IMR-90 (cell line): ENCODE data around the gene SRXN1. TPM values are rescaled to one million over a fixed set of nuclear protein-coding genes. Genes with fewer than 3 reads are reported as not detected.

ENCODE experiments used
- ATAC-seq: fragments of 200-7000 bp; cut with Tn5 transposase; 2 replicates; pipeline ENCODE4 v1.9.1; 2020; ENCODE audit warnings: low read depth, mild to moderate bottlenecking, moderate library complexity
- BruUV-seq: library from RNA; stranded (reverse); fragments of 400-500 nt; replicated peaks from 2 replicates; lab custom pipeline; 2021; lab: Mats Ljungman, UMichigan
- CTCF ChIA-PET: fragments of 300-600 bp; formaldehyde crosslinking; extraction: SDS; loops from one replicate; lab custom pipeline; 2021; ENCODE audit warnings: antibody characterized with exemption; lab: Yijun Ruan, JAX
- POLR2A ChIA-PET: fragments of 300-600 bp; sonication (Branson Sonifier 250); formaldehyde crosslinking; loops from one replicate; lab custom pipeline; 2022; ENCODE audit warnings: antibody characterized with exemption; ENCODE audit not compliant: unreplicated experiment; lab: Charles Lee
- DNase-seq: peaks from one replicate; pipeline ENCODE4 v3.0.0; 2013
- H2AFZ ChIP-seq: replicated peaks from 2 replicates; pipeline ENCODE3; 2013; ENCODE audit warnings: low read length, mild to moderate bottlenecking; ENCODE audit not compliant: poor library complexity
- H2AK5ac ChIP-seq: 2 replicates; pipeline ENCODE4 v1.6.1; 2013; ENCODE audit warnings: low read depth, low read length, inconsistent platforms
- H2AK9ac ChIP-seq: replicated peaks from 2 replicates; pipeline ENCODE3; 2013; ENCODE audit warnings: mild to moderate bottlenecking, low read depth, low read length, moderate library complexity; ENCODE audit not compliant: poor library complexity
- H2BK120ac ChIP-seq: 2 replicates; pipeline ENCODE4 v1.6.1; 2013; ENCODE audit warnings: low read depth, low read length, inconsistent platforms
- H2BK15ac ChIP-seq: 3 replicates; pipeline ENCODE4 v1.6.1; 2013; ENCODE audit warnings: low read depth, low read length, inconsistent platforms
- H2BK20ac ChIP-seq: 2 replicates; pipeline ENCODE4 v1.6.1; 2013; ENCODE audit warnings: low read depth, mild to moderate bottlenecking, inconsistent platforms, low read length, moderate library complexity
- H2BK5ac ChIP-seq: 2 replicates; pipeline ENCODE4 v1.6.1; 2013; ENCODE audit warnings: mild to moderate bottlenecking, low read depth, low read length, inconsistent platforms; ENCODE audit not compliant: poor library complexity, severe bottlenecking
- H3K14ac ChIP-seq: replicated peaks from 2 replicates; pipeline ENCODE4 v1.6.1; 2013; ENCODE audit warnings: low read depth, low read length, inconsistent platforms
- H3K18ac ChIP-seq: 2 replicates; pipeline ENCODE4 v1.6.1; 2013; ENCODE audit warnings: low read depth, low read length, control low read depth
- H3K23ac ChIP-seq: 2 replicates; pipeline ENCODE4 v1.6.1; 2013; ENCODE audit warnings: low read depth, low read length, inconsistent platforms
- H3K27ac ChIP-seq: 2 replicates; pipeline ENCODE4 v1.5.1; 2013; ENCODE audit warnings: mild to moderate bottlenecking, control low read depth, low read length; ENCODE audit not compliant: insufficient read depth
- H3K27me3 ChIP-seq: 2 replicates; pipeline ENCODE4 v1.6.1; 2013; ENCODE audit warnings: low read length; ENCODE audit not compliant: control insufficient read depth, insufficient read depth
- H3K36me3 ChIP-seq: 2 replicates; pipeline ENCODE4 v1.6.1; 2013; ENCODE audit warnings: low read length, mixed read lengths; ENCODE audit not compliant: control insufficient read depth, insufficient read depth
- H3K4ac ChIP-seq: 2 replicates; pipeline ENCODE4 v1.6.1; 2013; ENCODE audit warnings: low read depth, low read length, inconsistent platforms
- H3K4me1 ChIP-seq: 2 replicates; pipeline ENCODE4 v1.6.1; 2013; ENCODE audit warnings: low read length, mixed read lengths; ENCODE audit not compliant: control insufficient read depth, insufficient read depth
- H3K4me2 ChIP-seq: 2 replicates; pipeline ENCODE4 v1.6.1; 2013; ENCODE audit warnings: low read depth, mild to moderate bottlenecking, control low read depth, low read length, moderate library complexity
- H3K4me3 ChIP-seq: 2 replicates; pipeline ENCODE4 v1.5.1; 2013; ENCODE audit warnings: low read depth, mild to moderate bottlenecking, control low read depth, low read length, moderate library complexity; ENCODE audit not compliant: insufficient read depth
- H3K56ac ChIP-seq: 2 replicates; pipeline ENCODE4 v1.6.1; 2013; ENCODE audit warnings: low read length, inconsistent platforms; ENCODE audit not compliant: insufficient read depth; ENCODE audit errors: extremely low read depth
- H3K79me1 ChIP-seq, 2 experiments: 2 replicates each; pipeline ENCODE4 v1.6.1; 2013; ENCODE audit warnings: low read length in 2 of 2, inconsistent platforms in 1 of 2, low read depth in 1 of 2
- H3K9ac ChIP-seq: 2 replicates; pipeline ENCODE4 v1.6.1; 2013; ENCODE audit warnings: low read depth, low read length, control low read depth
- H3K9me1 ChIP-seq: 2 replicates; pipeline ENCODE4 v1.6.1; 2013; ENCODE audit warnings: low read length, inconsistent platforms; ENCODE audit not compliant: insufficient read depth
- H3K9me3 ChIP-seq: 2 replicates; pipeline ENCODE4 v1.6.1; 2013; ENCODE audit warnings: low read length; ENCODE audit not compliant: control insufficient read depth, insufficient read depth
- H4K20me1 ChIP-seq: 2 replicates; pipeline ENCODE4 v1.6.1; 2013; ENCODE audit warnings: low read length, inconsistent platforms; ENCODE audit not compliant: insufficient read depth
- H4K5ac ChIP-seq: 2 replicates; pipeline ENCODE4 v1.6.1; 2013; ENCODE audit warnings: mild to moderate bottlenecking, low read depth, low read length, control low read depth
- H4K8ac ChIP-seq, 2 experiments: 2 replicates each; pipeline ENCODE4 v1.6.1; 2013; ENCODE audit warnings: low read depth in 2 of 2, low read length in 2 of 2, control low read depth in 1 of 2, inconsistent platforms in 1 of 2
- H4K91ac ChIP-seq: 2 replicates; pipeline ENCODE4 v1.6.1; 2013; ENCODE audit warnings: low read depth, low read length, inconsistent platforms; ENCODE audit not compliant: insufficient read depth
- CEBPB ChIP-seq: IDR thresholded peaks from 2 replicates; pipeline ENCODE4 v1.6.1; 2012; ENCODE audit warnings: low read depth, low read length, improper control_type of control experiment
- CHD1 ChIP-seq: IDR thresholded peaks from 2 replicates; pipeline ENCODE4 v1.6.1; 2012; ENCODE audit warnings: low read depth, low read length, improper control_type of control experiment
- CTCF ChIP-seq: conservative IDR thresholded peaks from 2 replicates; pipeline ENCODE4 v1.5.1; 2012; ENCODE audit warnings: mild to moderate bottlenecking, low read depth, low read length, improper control_type of control experiment
- FOS ChIP-seq: fragments of 150-350 bp; IDR thresholded peaks from 2 replicates; pipeline ENCODE4 v1.6.1; 2016; ENCODE audit warnings: low read depth, low read length
- MAFK ChIP-seq: IDR thresholded peaks from 2 replicates; pipeline ENCODE4 v1.6.1; 2012; ENCODE audit warnings: low read depth, low read length, improper control_type of control experiment
- MAZ ChIP-seq: IDR thresholded peaks from 2 replicates; pipeline ENCODE4 v1.6.1; 2012; ENCODE audit warnings: low read depth, mild to moderate bottlenecking, low read length, improper control_type of control experiment, moderate library complexity, borderline replicate concordance
- MXI1 ChIP-seq: IDR thresholded peaks from 2 replicates; pipeline ENCODE4 v1.6.1; 2012; ENCODE audit warnings: low read depth, mild to moderate bottlenecking, low read length, moderate library complexity, borderline replicate concordance
- NFE2L2 ChIP-seq: fragments of 150-350 bp; IDR thresholded peaks from 2 replicates; pipeline ENCODE4 v1.6.1; 2016; ENCODE audit warnings: low read depth, mild to moderate bottlenecking, low read length
- POLR2A ChIP-seq: IDR thresholded peaks from 2 replicates; pipeline ENCODE4 v1.6.1; 2012; ENCODE audit warnings: mild to moderate bottlenecking, low read depth, low read length
- RAD21 ChIP-seq: IDR thresholded peaks from 2 replicates; pipeline ENCODE4 v1.6.1; 2012; ENCODE audit warnings: low read length, improper control_type of control experiment
- RCOR1 ChIP-seq: IDR thresholded peaks from 2 replicates; pipeline ENCODE4 v1.6.1; 2012; ENCODE audit warnings: mild to moderate bottlenecking, low read length, improper control_type of control experiment; ENCODE audit not compliant: insufficient replicate concordance
- RFX5 ChIP-seq: IDR thresholded peaks from 2 replicates; pipeline ENCODE4 v1.8.0; 2012; ENCODE audit warnings: low read depth, mild to moderate bottlenecking, low read length, moderate library complexity
- SMC3 ChIP-seq: fragments of 150-350 bp; IDR thresholded peaks from 2 replicates; pipeline ENCODE4 v1.6.1; 2016; ENCODE audit warnings: low read depth, mild to moderate bottlenecking, antibody characterized with exemption, low read length, moderate library complexity
- USF2 ChIP-seq: fragments of 150-350 bp; IDR thresholded peaks from 2 replicates; pipeline ENCODE4 v1.6.1; 2017; ENCODE audit warnings: mild to moderate bottlenecking, antibody characterized with exemption, low read length, low read depth
- WGBS, 2 experiments: methylation state at CpG; one replicate each; pipeline versions ENCODE4 v1.1.5 to v1.1.7; 2013; ENCODE audit warnings: missing lambda C conversion rate in 2 of 2; ENCODE audit not compliant: insufficient read length in 1 of 2; ENCODE audit errors: extremely low coverage in 2 of 2; 5-methylcytosine and 5-hydroxymethylcytosine counted together
- dilution Hi-C: fragments of 300-500 bp; cut with HindIII; formaldehyde crosslinking; loops from one replicate; pipeline ENCODE4 v1.14.3; 2018; ENCODE audit warnings: low sequenced_read_pairs; ENCODE audit not compliant: unreplicated experiment
- in situ Hi-C: fragments of 300-500 bp; cut with MboI; formaldehyde crosslinking; loops from 3 replicates; pipeline ENCODE4 v1.14.3; 2019; ENCODE audit warnings: low sequenced_read_pairs, inconsistent platforms, mixed read lengths
- intact Hi-C: fragments of 100-400 bp; cut with micrococcal nuclease; formaldehyde crosslinking; loops from 2 replicates; pipeline ENCODE4 v1.10.0; 2022
- polyA plus RNA-seq, 3 experiments: library from polyadenylated mRNA; depleted of rRNA; stranded (reverse); fragments of >200 nt; gene quantifications; 2 replicates each; pipeline ENCODE4 v1.2.3, GENCODE V29; 2012; ENCODE audit warnings: low replicate concordance in 1 of 3
- total RNA-seq: library from RNA; depleted of rRNA; stranded (reverse); fragments of >200 nt; gene quantifications from 2 replicates; pipeline ENCODE4 v1.2.3, GENCODE V29; 2012

Gene SRXN1
- total and polyA plus RNA-seq, 2 of the 4 experiments (the other 2 are of a cell fraction), result 51.2 to 71.2 TPM

- ATAC-seq (no peak), DNase-seq (no peak)
- H3K9ac ChIP-seq, result no peak overlapping the region
- no peak overlapping the region for H3K27ac ChIP-seq
- intact Hi-C loops, result no loop called here
- H3K27me3 ChIP-seq, result peaks cover 60% of the 10 kb centered on the region
- no peak overlapping the region for H2BK20ac ChIP-seq
- H2AK9ac ChIP-seq, result peak overlapping the region; percentile 3
- no peak overlapping the region for H2BK120ac ChIP-seq
- H4K91ac ChIP-seq, result no peak overlapping the region
- no peak overlapping the region for H4K8ac ChIP-seq
- H3K23ac ChIP-seq, result no peak overlapping the region
- H2BK15ac ChIP-seq, result no peak overlapping the region
- no peak overlapping the region for H4K5ac ChIP-seq
- peaks cover 6% of the 10 kb centered on the region for H3K4me1 ChIP-seq
- in situ Hi-C loops, result no loop called here
- no peak overlapping the region for H3K4me3 ChIP-seq
- CTCF ChIA-PET, result interaction anchor here (0.6 kb wide), 1 partner anchor 136 kb away, joined by 4 read pairs; no protein-coding TSS in a partner anchor
- no peaks in the 10 kb centered on the region for H3K79me1 ChIP-seq
- 56% methylated on average over 3 of the region's 16 CpGs; no CpG with 5 or more reads in 1 of the 2 experiments for WGBS, 2 experiments
- no peak overlapping the region for H2BK5ac ChIP-seq
- no peaks in the 10 kb centered on the region for H3K9me3 ChIP-seq
- no peak overlapping the region for H3K4me2 ChIP-seq
- no peak overlapping the region for H2AK5ac ChIP-seq
- H3K18ac ChIP-seq, result no peak overlapping the region
- H2AFZ ChIP-seq, result peak overlapping the region; percentile 24
- H3K9me1 ChIP-seq, result 0 out of 2 replicates have a peak, but pooled peaks cover 4% of the 10 kb centered on the region
- H3K56ac ChIP-seq, result no peak overlapping the region
- H3K14ac ChIP-seq, result no peak overlapping the region
- dilution Hi-C loops, result no loop called here
- no peaks in the 10 kb centered on the region for H4K20me1 ChIP-seq
- BruUV-seq, result no TSS peak
- H3K36me3 ChIP-seq, result no peaks in the 10 kb centered on the region
- POLR2A ChIA-PET, result no interaction called here
- no peak overlapping the region; the same call in 1 of the 2 replicates for H3K4ac ChIP-seq
- TF ChIP-seq CTCF (no peak), USF2 (no peak), NFE2L2 (no peak), RAD21 (no peak), MAZ (no peak), POLR2A (no peak), CHD1 (no peak), FOS (no peak), MAFK (no peak), CEBPB (no peak), MXI1 (no peak), RCOR1 (no peak), RFX5 (no peak), SMC3 (no peak)
Observed at GRCh38 chr20:662277-663192, 9.5 kb upstream of the SRXN1 start.
